K562 (cell line): Measurements from ENCODE around the gene TXNRD2. TPM values are rescaled to one million over a fixed set of nuclear protein-coding genes. Genes with fewer than 3 reads are reported as not detected.

ENCODE experiments used
- HNRNPK ChIP-seq: fragments of 200-400 bp; formaldehyde crosslinking; IDR thresholded peaks from one replicate; pipeline ENCODE4 v1.6.1; 2018; ENCODE audit warnings: mild to moderate bottlenecking, low read depth, low read length; ENCODE audit not compliant: poor library complexity, severe bottlenecking
- MXD1 ChIP-seq: fragments of 250-450 bp; sonication (Bioruptor Pico); IDR thresholded peaks from 2 replicates; pipeline ENCODE4 v1.8.0; 2021; ENCODE audit warnings: borderline replicate concordance, mild to moderate bottlenecking, moderate library complexity; ENCODE audit not compliant: poor library complexity, severe bottlenecking
- PREB ChIP-seq: sonication (generic); formaldehyde crosslinking; IDR thresholded peaks from 2 replicates; pipeline ENCODE4 v1.8.1; 2023; ENCODE audit warnings: mild to moderate bottlenecking, missing genetic modification reagents
- RBBP5 ChIP-seq: fragments of 200-600 bp; sonication (generic); IDR thresholded peaks from 2 replicates; pipeline ENCODE4 v1.6.1; 2012; ENCODE audit warnings: borderline replicate concordance, mild to moderate bottlenecking, low read length, control low read depth, inconsistent platforms; ENCODE audit not compliant: insufficient read depth, poor library complexity, severe bottlenecking
- RCOR1 ChIP-seq, 2 experiments: IDR thresholded peaks; 2 replicates each; pipeline ENCODE4 v1.6.1; 2012; ENCODE audit warnings: low read depth in 2 of 2, low read length in 2 of 2, borderline replicate concordance in 1 of 2, improper control_type of control experiment in 1 of 2
- RERE ChIP-seq: sonication (generic); formaldehyde crosslinking; IDR thresholded peaks from 2 replicates; pipeline ENCODE4 v1.8.0; 2023; ENCODE audit warnings: missing genetic modification reagents, mild to moderate bottlenecking, borderline replicate concordance
- SMAD3 ChIP-seq: fragments of 450-650 bp; formaldehyde crosslinking; conservative IDR thresholded peaks from 2 replicates; pipeline ENCODE4 v1.4.0; 2020; ENCODE audit warnings: mild to moderate bottlenecking
- ZNF263 ChIP-seq: sonication (generic); formaldehyde crosslinking; IDR thresholded peaks from 2 replicates; pipeline ENCODE4 v1.8.0; 2022; ENCODE audit warnings: mild to moderate bottlenecking, missing genetic modification reagents, borderline replicate concordance
- polyA plus RNA-seq, 8 experiments: library from polyadenylated mRNA; depleted of rRNA in 4 of 8; stranded (reverse) in 5 of 8; unstranded in 3 of 8; fragments of >200 nt; fragmentation: Nextera tagmentation in 2 of 8; fragmentation: Illumina TruSeq in 1 of 8; extraction: Ambion mirVana in 2 of 8; extraction: Trizol in 1 of 8; gene quantifications; 2 replicates each; pipeline versions ENCODE4 v1.2.1 to v1.2.3, GENCODE V29; 2011 to 2014; ENCODE audit warnings: inconsistent platforms in 1 of 8, missing spikeins in 1 of 8
- total RNA-seq, 7 experiments: library from RNA; depleted of rRNA in 6 of 7; stranded (reverse); fragments of >200 nt in 6 of 7; fragmentation: Illumina TruSeq in 2 of 7; extraction: Trizol in 2 of 7; gene quantifications; 2 replicates each; pipeline versions ENCODE4 v1.2.1 to v1.2.3, GENCODE V29; 2011 to 2021; ENCODE audit warnings: low replicate concordance in 1 of 7
- TF ChIP-seq, protein P1 (sequence below): fragments of 250-450 bp; sonication (Bioruptor Pico); IDR thresholded peaks from 2 replicates; pipeline ENCODE4 v1.5.1; 2021; ENCODE audit warnings: mild to moderate bottlenecking
- TF ChIP-seq, protein P2 (sequence below): fragments of 450-650 bp; formaldehyde crosslinking; IDR thresholded peaks from 2 replicates; pipeline ENCODE4 v1.4.0; 2020; ENCODE audit warnings: mild to moderate bottlenecking

Gene TXNRD2
- total and polyA plus RNA-seq, 9 of the 15 experiments (the other 6 are each of a cell fraction or from before 2014, with no cell fraction given): 3.3 to 80.2 (median 49.4) TPM

DNA sequence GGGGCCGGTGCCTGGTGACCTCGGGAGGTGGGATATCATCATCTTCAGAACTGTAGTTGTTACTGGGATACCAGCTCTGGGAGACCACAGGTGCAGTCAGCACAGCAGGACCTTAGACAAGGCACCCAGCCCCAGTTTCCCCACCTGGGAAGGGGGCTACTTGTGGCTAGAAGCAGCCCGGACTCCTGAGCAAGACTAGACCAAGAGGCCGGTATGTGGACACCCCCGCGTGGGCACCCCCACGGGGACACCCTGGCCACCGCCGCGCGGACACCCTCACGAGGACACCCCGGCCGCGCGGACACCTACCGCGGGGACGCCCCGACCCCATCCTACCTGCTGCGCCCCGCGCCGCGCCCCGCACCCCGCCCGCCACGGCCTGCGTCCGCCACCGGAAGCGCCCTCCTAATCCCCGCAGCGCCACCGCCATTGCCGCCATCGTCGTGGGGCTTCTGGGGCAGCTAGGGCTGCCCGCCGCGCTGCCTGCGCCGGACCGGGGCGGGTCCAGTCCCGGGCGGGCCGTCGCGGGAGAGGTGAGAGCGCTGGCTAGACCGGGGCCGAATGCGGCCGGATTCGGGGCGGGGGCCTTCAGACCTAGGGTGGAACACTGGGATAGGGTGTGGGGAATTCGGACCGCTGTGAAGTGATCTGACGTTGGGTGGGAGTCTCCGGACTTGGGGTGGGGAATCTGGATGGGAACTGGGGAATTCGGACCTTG is at the start of gene TXNRD2, which contains the start of gene COMT (continued):
- TF ChIP-seq HNRNPK: peak; percentile 72
- TF ChIP-seq RERE: no peak
- peak; percentile 53 for TF ChIP-seq MXD1 (CRISPR knock-in tag)
- no peak for TF ChIP-seq ZNF263 (CRISPR knock-in tag)
- TF ChIP-seq RCOR1 (IDR thresholded peaks at IDR 0.05; ENCODE audit: borderline replicate concordance in 1 of 2, low read depth in 2 of 2, low read length in 2 of 2): peak; percentile 45 to 87; a peak in 3 of 4 replicates
- TF ChIP-seq, protein P1, sequence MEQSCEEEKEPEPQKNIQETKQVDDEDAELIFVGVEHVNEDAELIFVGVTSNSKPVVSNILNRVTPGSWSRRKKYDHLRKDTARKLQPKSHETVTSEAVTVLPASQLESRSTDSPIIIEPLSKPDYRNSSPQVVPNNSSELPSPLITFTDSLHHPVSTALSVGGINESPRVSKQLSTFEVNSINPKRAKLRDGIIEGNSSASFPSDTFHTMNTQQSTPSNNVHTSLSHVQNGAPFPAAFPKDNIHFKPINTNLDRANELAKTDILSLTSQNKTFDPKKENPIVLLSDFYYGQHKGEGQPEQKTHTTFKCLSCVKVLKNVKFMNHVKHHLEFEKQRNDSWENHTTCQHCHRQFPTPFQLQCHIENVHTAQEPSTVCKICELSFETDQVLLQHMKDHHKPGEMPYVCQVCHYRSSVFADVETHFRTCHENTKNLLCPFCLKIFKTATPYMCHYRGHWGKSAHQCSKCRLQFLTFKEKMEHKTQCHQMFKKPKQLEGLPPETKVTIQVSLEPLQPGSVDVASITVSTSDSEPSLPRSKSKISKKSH (CRISPR knock-in tag): 0 out of 2 replicates have a peak, but pooled peaks have one; percentile 17
- TF ChIP-seq, protein P2, sequence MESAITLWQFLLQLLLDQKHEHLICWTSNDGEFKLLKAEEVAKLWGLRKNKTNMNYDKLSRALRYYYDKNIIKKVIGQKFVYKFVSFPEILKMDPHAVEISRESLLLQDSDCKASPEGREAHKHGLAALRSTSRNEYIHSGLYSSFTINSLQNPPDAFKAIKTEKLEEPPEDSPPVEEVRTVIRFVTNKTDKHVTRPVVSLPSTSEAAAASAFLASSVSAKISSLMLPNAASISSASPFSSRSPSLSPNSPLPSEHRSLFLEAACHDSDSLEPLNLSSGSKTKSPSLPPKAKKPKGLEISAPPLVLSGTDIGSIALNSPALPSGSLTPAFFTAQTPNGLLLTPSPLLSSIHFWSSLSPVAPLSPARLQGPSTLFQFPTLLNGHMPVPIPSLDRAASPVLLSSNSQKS (CRISPR knock-in tag): no peak
- peak; percentile 50; the same call in 1 of the 2 replicates for TF ChIP-seq SMAD3 (CRISPR knock-in tag)
- peak; percentile 97 for TF ChIP-seq RBBP5
- no peak for TF ChIP-seq PREB (CRISPR knock-in tag)
